ENCODE measurements around the gene ELMO1.

- TF ChIP-seq CTCF (IDR thresholded peaks at IDR 0.05), result no peak
- TF ChIP-seq POLR2A (IDR thresholded peaks at IDR 0.05), result no peak
Observed at GRCh38 chr7:37415629-37416028, 33.0 kb downstream of the ELMO1 start.

Measured in adrenal gland (tissue), 5 donors.